GM18505 (cell line): Measurements from ENCODE around the gene BRD8.
A peak's percentile ranks its signal among the peaks of the same experiment; 100 is the strongest.
"Not testable (repeated sequence)": the region's sequence is repeated elsewhere in the genome, so short reads cannot be mapped to it uniquely, and the experiment has no call there.

ENCODE experiments used
- ATAC-seq: cut with Tn5 transposase; IDR thresholded peaks from one replicate; pipeline ENCODE4 v1.9.1; 2021; ENCODE audit not compliant: unreplicated experiment
- POLR2A ChIP-seq: IDR thresholded peaks from 4 replicates; pipeline ENCODE4 v1.6.1; 2011; ENCODE audit warnings: borderline replicate concordance; ENCODE audit not compliant: insufficient read depth, insufficient read length; ENCODE audit errors: extremely low read depth

BRD8 gene

GRCh38 chr5:138178516-138179276, at the start of gene BRD8, which contains the start of gene KIF20A:
TSS of gene BRD8 (minus strand) at chr5:138178630. CDS start at chr5:138178614, 16 bp downstream.
TSS of gene KIF20A (plus strand) at chr5:138179112. CDS start at chr5:138179681, 569 bp downstream.
- peak; percentile 74 for TF ChIP-seq POLR2A
- ATAC-seq: peak; percentile 77

GRCh38 chr5:138226910-138227309, 48.5 kb upstream of the BRD8 start:
- no peak for TF ChIP-seq POLR2A
- no peak for ATAC-seq

- TF ChIP-seq POLR2A: no peak
- ATAC-seq: no peak
Measured at GRCh38 chr5:138224712-138225111, 46.3 kb upstream of the BRD8 start.

- TF ChIP-seq POLR2A: no peak
- ATAC-seq: no peak
Measured at GRCh38 chr5:138223532-138223931, 45.1 kb upstream of the BRD8 start.

GRCh38 chr5:138216799-138217198, 38.4 kb upstream of the BRD8 start:
- no peak for TF ChIP-seq POLR2A
- ATAC-seq: no peak

- ATAC-seq: peak; percentile 92
- peak; percentile 89 for TF ChIP-seq POLR2A
Measured at GRCh38 chr5:138213161-138214029, 35.0 kb upstream of the BRD8 start, which contains the start of gene CDC23. TSS of gene CDC23 (minus strand) at chr5:138213323. CDS start at chr5:138213312, 11 bp downstream.

- peak; percentile 27 for ATAC-seq
Measured at GRCh38 chr5:138212828-138213160, 34.4 kb upstream of the BRD8 start.

GRCh38 chr5:138210985-138211384, 32.6 kb upstream of the BRD8 start:
- ATAC-seq: no peak
- no peak for TF ChIP-seq POLR2A

More at GRCh38 chr5:138212828-138213160, 34.4 kb upstream of the BRD8 start:
- TF ChIP-seq POLR2A: no peak

GRCh38 chr5:138193859-138194258, 15.4 kb upstream of the BRD8 start:
- not testable (repeated sequence) for ATAC-seq

GRCh38 chr5:138192826-138193225, 14.4 kb upstream of the BRD8 start:
- no peak for ATAC-seq
- no peak for TF ChIP-seq POLR2A

- ATAC-seq: no peak
- TF ChIP-seq POLR2A: no peak
Measured at GRCh38 chr5:138188626-138189025, 10.2 kb upstream of the BRD8 start.

GRCh38 chr5:138186002-138186447, 7.6 kb upstream of the BRD8 start:
- no peak for ATAC-seq
- TF ChIP-seq POLR2A: no peak

- ATAC-seq: no peak
- no peak for TF ChIP-seq POLR2A
Measured at GRCh38 chr5:138182808-138183207, 4.4 kb upstream of the BRD8 start.

GRCh38 chr5:138180841-138181240, 2.4 kb upstream of the BRD8 start:
- ATAC-seq: no peak
- no peak for TF ChIP-seq POLR2A
